ENCODE data around the gene NPR3.

DNA sequence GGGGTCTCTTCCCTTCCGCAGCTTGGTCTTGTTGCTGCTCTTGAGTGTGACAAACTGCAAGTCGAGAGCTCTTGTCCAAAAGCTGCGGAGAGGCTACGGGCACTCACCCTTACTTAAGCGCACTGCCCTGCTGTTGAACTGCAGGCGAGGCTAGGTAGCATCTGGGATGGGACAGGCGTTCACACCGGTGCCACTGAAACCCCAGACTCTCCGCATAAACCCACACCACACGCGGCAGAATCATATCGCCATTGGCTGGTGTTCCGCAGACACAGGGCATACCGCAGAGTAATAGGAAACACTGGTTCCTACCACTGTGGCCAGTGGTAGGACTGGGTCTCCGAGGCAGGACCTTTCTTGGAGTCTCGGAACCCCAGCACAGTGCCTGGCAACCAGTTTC is 2.2 kb upstream of the NPR3 start:
- TF ChIP-seq, protein P1, sequence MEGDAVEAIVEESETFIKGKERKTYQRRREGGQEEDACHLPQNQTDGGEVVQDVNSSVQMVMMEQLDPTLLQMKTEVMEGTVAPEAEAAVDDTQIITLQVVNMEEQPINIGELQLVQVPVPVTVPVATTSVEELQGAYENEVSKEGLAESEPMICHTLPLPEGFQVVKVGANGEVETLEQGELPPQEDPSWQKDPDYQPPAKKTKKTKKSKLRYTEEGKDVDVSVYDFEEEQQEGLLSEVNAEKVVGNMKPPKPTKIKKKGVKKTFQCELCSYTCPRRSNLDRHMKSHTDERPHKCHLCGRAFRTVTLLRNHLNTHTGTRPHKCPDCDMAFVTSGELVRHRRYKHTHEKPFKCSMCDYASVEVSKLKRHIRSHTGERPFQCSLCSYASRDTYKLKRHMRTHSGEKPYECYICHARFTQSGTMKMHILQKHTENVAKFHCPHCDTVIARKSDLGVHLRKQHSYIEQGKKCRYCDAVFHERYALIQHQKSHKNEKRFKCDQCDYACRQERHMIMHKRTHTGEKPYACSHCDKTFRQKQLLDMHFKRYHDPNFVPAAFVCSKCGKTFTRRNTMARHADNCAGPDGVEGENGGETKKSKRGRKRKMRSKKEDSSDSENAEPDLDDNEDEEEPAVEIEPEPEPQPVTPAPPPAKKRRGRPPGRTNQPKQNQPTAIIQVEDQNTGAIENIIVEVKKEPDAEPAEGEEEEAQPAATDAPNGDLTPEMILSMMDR (IDR thresholded peaks at IDR 0.05; ENCODE audit: low read depth, low read length, missing input control): no peak
- TF ChIP-seq RAD21 (IDR thresholded peaks at IDR 0.05): no peak
- TF ChIP-seq, protein P2, sequence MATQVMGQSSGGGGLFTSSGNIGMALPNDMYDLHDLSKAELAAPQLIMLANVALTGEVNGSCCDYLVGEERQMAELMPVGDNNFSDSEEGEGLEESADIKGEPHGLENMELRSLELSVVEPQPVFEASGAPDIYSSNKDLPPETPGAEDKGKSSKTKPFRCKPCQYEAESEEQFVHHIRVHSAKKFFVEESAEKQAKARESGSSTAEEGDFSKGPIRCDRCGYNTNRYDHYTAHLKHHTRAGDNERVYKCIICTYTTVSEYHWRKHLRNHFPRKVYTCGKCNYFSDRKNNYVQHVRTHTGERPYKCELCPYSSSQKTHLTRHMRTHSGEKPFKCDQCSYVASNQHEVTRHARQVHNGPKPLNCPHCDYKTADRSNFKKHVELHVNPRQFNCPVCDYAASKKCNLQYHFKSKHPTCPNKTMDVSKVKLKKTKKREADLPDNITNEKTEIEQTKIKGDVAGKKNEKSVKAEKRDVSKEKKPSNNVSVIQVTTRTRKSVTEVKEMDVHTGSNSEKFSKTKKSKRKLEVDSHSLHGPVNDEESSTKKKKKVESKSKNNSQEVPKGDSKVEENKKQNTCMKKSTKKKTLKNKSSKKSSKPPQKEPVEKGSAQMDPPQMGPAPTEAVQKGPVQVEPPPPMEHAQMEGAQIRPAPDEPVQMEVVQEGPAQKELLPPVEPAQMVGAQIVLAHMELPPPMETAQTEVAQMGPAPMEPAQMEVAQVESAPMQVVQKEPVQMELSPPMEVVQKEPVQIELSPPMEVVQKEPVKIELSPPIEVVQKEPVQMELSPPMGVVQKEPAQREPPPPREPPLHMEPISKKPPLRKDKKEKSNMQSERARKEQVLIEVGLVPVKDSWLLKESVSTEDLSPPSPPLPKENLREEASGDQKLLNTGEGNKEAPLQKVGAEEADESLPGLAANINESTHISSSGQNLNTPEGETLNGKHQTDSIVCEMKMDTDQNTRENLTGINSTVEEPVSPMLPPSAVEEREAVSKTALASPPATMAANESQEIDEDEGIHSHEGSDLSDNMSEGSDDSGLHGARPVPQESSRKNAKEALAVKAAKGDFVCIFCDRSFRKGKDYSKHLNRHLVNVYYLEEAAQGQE (IDR thresholded peaks at IDR 0.05): no peak
- TF ChIP-seq MAX (IDR thresholded peaks at IDR 0.05): no peak
- TF ChIP-seq YY1 (IDR thresholded peaks at IDR 0.05): no peak
- TF ChIP-seq TAF1 (conservative IDR thresholded peaks at IDR 0.05): no peak
- TF ChIP-seq ZBTB33 (IDR thresholded peaks at IDR 0.05): no peak
- TF ChIP-seq JUND (IDR thresholded peaks at IDR 0.05): no peak
- no peak for TF ChIP-seq EGR1 (IDR thresholded peaks at IDR 0.05; ENCODE audit: low read depth in 2 of 2)
- no peak for TF ChIP-seq SP1 (IDR thresholded peaks at IDR 0.05)
- TF ChIP-seq FOXA1 (IDR thresholded peaks at IDR 0.05): no peak
- TF ChIP-seq HNF4A (conservative IDR thresholded peaks at IDR 0.05): no peak
- TF ChIP-seq ATF3 (IDR thresholded peaks at IDR 0.05): no peak
- TF ChIP-seq GABPA (IDR thresholded peaks at IDR 0.05 in 1 of 2, conservative IDR thresholded peaks at IDR 0.05 in 1 of 2): no peak

All from liver (tissue), 3 donors.